GM10266 (cell line): ENCODE data around the gene PROKR2.

Experiments used
- DNase-seq: peaks from one replicate; pipeline ENCODE4 v3.0.0; 2012; ENCODE audit errors: extremely low spot score
- TF ChIP-seq, protein P1 (sequence below): IDR thresholded peaks from 2 replicates; pipeline ENCODE4 v1.5.1; 2012; ENCODE audit warnings: mild to moderate bottlenecking, low read depth; ENCODE audit not compliant: control insufficient read depth, insufficient read depth; ENCODE audit errors: missing control alignments

Gene PROKR2

DNA sequence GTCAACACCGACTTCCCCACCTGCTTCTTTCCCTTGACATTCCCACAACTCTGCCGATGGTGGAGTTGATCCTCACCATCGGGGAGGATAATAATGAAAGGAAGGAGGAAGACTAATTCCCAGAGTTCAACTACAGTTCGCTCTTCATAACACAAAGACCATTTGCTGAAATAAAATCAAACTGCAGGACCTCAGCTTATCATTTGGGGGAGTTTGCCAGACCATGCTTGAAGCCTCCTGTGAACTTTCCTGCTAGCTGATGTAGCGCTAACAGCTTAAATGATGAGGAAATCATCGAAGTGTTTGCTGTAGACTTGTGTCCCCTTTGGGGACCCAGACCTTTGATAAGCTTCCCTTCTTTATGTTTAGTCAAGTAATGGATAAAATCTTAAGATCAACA, 26.2 kb downstream of the PROKR2 start:
- no peak for DNase-seq
- TF ChIP-seq, protein P1, sequence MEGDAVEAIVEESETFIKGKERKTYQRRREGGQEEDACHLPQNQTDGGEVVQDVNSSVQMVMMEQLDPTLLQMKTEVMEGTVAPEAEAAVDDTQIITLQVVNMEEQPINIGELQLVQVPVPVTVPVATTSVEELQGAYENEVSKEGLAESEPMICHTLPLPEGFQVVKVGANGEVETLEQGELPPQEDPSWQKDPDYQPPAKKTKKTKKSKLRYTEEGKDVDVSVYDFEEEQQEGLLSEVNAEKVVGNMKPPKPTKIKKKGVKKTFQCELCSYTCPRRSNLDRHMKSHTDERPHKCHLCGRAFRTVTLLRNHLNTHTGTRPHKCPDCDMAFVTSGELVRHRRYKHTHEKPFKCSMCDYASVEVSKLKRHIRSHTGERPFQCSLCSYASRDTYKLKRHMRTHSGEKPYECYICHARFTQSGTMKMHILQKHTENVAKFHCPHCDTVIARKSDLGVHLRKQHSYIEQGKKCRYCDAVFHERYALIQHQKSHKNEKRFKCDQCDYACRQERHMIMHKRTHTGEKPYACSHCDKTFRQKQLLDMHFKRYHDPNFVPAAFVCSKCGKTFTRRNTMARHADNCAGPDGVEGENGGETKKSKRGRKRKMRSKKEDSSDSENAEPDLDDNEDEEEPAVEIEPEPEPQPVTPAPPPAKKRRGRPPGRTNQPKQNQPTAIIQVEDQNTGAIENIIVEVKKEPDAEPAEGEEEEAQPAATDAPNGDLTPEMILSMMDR: no peak

DNA sequence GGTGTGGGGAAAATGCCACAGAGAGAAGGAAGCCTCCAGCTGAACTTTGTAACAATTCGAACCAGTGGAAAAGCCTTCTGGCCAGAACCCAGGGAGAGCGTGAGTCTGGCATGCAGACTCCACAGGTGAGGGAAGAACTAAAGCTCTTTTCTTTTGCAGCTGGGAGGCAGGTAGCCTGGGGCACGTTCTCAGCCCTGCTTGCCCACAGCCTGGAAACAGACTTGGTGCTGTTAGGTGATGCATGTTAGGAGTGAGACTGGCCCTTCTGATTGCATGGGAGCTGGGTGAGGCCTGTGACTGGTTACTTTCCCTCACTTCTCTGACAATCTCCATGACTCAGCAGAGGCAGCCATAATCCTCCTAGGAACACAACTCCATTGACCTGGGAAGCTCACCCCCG, 34.2 kb downstream of the PROKR2 start:
- DNase-seq: no peak
- TF ChIP-seq, protein P1: no peak

DNA sequence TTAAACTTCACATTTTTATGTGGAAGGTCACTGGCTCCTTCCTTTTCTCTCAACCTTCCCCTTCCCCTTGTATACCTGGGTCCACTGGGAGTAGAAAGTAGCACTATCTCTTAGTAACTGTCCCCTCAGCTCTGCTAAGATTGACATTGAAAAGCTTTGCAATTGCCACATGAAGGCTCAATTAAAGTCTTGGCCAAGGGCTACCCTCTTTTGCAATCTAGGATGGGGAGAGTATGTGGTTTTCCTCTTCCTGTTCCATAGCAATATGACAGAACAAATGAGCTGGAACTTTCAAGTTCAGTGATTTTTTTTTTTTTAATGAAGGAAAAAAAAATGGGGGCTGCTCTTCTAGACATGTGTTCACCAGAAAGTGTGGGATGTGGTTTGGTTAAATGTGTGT, 37.1 kb downstream of the PROKR2 start:
- TF ChIP-seq, protein P1: no peak
- DNase-seq: no peak

DNA sequence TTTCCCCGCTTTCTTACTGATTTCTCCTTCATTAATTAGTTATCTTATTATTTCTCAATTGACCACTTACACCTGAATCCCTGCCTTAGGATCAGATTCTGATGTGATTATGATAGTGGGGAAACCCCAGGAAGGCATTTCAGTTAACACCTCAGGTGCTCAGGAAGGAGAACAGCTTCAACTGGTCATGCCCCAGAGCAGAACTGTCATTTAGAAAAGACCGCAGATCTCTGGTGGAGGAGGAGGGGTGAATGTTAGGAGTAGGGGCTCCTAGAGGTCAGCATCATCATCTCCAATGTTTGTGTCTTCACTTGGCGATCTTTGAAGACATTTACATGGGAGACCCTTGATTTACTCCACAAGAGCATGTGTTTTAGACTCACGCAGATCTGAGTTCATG, 44.5 kb downstream of the PROKR2 start:
- TF ChIP-seq, protein P1: no peak
- DNase-seq: no peak

DNA sequence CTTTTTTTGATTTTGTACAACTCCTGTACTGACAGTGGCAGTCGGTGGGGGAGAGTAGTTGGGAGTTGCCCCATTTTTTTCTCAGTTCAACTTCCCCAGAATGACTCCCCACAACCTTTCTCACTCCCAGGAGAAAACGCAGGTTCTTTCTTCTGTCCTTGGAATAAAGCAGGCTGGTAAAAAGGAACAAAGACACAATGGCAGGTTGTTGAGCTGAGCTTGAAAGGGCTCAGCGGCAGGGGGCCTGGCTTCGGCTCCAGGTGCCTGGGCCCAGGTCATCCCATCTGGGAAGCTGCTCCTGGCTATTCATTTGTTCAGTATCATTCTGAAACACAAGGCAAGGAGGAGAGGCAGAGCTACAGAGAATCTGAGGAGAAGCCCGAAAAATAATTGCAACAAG, 46.2 kb downstream of the PROKR2 start:
- TF ChIP-seq, protein P1: no peak
- DNase-seq: no peak

DNA sequence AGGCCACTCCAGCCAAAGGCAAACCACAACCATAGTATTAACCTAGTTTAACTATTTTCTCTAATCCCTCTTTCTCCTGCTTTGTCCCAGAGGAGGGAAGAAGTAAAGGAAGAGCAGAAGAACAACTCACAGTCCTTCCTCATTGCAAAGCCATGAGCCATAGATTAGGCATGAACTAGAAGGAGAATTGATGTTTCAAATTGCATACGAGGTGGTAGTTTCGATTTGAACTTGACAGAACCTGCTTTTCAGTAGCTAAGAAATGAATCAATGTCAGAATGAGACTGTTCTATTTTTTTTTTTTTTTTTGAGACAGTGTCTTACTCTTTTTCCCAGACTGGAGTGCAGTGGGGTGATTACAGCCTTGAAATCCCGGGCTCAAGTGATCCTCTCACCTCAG, 48.3 kb downstream of the PROKR2 start:
- TF ChIP-seq, protein P1: no peak

DNA sequence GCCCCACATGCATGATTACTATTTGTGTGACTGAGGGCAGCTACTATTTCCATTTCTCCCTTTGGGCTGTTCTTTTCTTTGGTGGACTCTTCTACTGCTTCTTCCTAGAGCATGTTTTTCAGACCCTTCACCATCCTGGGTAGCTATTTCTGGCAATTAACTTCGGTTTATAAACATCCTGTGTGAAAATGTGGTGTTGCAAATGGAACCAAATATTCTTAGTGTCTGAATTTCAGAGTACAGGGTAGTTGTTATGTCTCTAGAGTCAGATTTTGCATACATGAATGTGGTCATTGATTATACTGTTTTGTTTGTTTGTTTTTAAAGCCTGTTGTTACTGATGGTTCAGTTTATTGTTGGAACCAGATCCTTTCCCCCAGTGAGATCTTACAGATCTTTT, 49.7 kb downstream of the PROKR2 start:
- no peak for DNase-seq
- TF ChIP-seq, protein P1: no peak

More for the DNA sequence above, 48.3 kb downstream of the PROKR2 start:
- no peak for DNase-seq
